ENCODE measurements around the gene CCDC188.

DNA sequence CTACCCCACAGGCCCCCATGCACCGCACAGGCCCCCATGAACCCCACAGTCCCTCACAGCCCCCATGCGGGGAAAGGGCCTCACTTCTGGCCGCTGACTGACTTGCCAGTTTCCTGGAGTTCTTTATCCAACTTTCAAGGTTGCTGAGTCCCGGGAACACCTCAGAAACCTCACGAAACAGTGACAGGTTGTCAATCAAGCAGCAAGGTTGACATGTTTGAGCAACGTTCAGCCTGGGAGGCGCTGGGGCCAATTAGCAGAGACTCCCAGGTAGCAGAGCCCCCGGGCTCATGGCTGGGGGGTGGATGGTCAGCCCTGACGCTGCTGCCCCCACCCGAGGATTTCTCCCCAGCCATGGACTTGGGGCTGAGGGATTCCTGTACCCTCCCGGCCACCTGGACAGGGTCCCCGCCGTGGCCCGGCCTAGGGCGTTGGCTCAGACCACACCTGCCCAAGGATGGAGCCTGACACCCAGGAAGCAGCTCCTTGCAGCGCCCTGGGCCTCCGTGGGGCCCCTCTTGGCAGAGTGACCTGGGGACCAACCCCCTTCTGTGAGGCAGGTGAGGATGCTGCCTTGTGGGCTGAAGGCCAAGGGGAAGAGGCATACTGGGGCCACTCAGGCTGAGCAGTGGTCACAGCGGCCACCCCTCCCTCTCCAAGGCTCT, 33.8 kb upstream of the CCDC188 start:
- TF ChIP-seq EZH2 (IDR thresholded peaks at IDR 0.05; ENCODE audit: borderline replicate concordance, low read depth, low read length, severe bottlenecking), result no peak
- TF ChIP-seq, protein P1, sequence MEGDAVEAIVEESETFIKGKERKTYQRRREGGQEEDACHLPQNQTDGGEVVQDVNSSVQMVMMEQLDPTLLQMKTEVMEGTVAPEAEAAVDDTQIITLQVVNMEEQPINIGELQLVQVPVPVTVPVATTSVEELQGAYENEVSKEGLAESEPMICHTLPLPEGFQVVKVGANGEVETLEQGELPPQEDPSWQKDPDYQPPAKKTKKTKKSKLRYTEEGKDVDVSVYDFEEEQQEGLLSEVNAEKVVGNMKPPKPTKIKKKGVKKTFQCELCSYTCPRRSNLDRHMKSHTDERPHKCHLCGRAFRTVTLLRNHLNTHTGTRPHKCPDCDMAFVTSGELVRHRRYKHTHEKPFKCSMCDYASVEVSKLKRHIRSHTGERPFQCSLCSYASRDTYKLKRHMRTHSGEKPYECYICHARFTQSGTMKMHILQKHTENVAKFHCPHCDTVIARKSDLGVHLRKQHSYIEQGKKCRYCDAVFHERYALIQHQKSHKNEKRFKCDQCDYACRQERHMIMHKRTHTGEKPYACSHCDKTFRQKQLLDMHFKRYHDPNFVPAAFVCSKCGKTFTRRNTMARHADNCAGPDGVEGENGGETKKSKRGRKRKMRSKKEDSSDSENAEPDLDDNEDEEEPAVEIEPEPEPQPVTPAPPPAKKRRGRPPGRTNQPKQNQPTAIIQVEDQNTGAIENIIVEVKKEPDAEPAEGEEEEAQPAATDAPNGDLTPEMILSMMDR (IDR thresholded peaks at IDR 0.05; ENCODE audit: borderline replicate concordance, extremely low read depth, low read length, poor library complexity, severe bottlenecking), result no peak
